Suppressor macrophage (primary cell): ENCODE results near the gene ATN1.

Experiments
- DNase-seq, 4 experiments: peaks; one replicate each; pipeline ENCODE4 v3.0.0-alpha.2; 2020 to 2022

The ATN1 gene

GRCh38 chr12:6957741-6958608 lies 30.2 kb downstream of the ATN1 start:
- DNase-seq, result peak in 1 of 4 experiments; percentile 32

- peak in 3 of 4 experiments; percentile 78 to 90 (median 80) for DNase-seq
Observed at GRCh38 chr12:6958609-6959057, 30.9 kb downstream of the ATN1 start.

DNA sequence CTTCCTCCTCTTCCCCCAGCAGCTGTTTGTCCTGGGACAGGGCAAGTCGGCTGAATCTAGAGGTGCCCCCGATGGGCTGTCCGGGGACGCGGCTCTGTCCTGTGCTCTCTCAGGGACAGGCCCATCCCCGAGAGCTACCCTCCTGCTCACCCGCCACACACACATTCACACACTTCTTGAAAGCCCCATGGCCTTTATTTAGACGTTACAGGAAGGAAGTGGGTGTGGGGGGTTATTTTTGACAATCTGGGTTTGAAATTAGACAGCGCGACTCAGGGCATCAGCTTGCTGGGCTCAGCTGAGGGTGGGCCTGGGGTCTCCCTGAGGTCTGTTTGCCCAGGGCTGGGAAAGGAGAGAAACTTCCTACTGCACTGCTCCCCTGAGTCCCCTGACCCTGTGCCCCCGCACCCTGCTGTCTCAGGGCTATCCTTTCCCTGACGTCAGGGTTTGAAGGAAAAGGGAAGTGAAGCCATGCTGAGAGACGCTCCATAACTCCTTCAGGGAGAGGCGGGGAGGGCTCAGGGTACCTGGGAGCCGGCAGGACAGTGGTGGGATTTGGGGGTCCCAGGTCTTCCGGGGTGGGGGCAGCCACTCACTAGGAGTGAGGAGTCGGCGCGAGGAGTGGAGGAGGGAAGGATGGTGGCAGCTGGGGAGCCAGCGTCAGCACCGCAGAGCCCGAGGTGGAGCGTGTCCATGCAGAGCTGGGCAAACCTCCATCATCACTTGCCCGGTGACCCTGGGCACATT lies 31.5 kb downstream of the ATN1 start:
- peak; percentile 86 to 95 (median 92) for DNase-seq

GRCh38 chr12:6959805-6960592 lies 32.2 kb downstream of the ATN1 start:
- DNase-seq, result no peak

DNA sequence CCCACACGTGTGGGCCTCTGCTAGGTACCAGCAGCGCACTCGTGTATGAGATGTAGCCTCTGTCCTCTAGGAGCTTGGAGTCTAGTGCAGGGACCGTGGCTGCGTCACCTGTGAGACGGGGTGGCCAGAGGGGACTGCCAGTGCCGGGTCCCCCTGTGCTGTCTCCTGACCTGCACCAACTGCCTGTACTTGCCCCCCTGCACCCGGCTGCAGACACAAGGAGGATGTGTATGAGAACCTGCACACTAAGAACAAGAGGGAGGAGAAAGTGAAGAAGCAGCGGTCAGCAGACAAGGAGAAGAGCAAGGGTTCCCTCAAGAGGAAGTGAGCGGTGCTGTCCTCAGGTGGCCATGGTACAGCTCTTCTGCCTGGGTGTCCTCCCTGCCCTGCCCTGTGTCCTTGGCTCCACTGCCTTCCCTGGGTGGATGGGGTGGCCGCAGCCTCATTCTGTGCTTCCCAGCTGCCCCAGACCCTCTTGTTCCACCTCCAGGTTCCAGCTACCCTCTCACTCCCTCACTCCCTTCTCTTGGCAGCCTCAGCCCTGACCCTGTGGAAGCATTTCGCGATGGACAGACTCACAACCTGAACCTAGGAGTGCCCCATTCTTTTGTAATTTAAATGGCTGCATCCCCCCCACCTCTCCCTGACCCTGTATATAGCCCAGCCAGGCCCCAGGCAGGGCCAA lies 33.0 kb downstream of the ATN1 start:
- peak; percentile 63 to 75 (median 70) for DNase-seq

GRCh38 chr12:6961278-6961694 lies 33.5 kb downstream of the ATN1 start:
- peak; percentile 95 to 99 (median 97) for DNase-seq

DNA sequence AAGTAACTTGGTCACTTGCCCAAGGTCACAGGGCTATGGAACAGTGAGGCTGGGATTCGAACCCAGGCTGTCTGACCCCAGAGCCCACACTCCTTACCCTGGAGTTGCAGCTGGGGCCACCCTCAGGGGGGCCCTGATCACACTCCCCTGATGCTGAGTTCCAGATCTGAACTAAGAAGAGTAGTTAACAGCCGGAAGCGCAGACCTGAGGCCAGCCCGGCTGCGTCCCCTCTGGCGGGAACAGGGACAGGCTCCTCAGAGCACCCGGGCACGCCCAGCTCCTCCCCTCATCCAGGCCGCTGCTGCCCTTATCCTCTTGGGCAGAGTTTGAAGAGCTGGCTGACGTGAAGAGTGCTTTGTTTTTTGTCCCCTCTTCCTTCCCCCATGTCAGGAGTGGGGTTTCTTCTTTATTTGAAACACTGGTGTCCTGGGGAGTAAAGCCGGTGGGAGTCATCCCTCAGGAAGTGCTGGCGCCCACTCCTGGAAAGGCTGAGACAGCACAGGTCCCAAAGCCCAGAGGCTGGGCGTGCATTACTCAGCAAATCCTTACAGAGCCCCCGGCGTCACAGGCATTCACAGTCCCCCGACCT lies 34.0 kb downstream of the ATN1 start:
- DNase-seq, result peak; percentile 73 to 89 (median 84)

GRCh38 chr12:6962285-6963015 lies 34.7 kb downstream of the ATN1 start:
- peak in 2 of 4 experiments; percentile 12 to 23 for DNase-seq

DNA sequence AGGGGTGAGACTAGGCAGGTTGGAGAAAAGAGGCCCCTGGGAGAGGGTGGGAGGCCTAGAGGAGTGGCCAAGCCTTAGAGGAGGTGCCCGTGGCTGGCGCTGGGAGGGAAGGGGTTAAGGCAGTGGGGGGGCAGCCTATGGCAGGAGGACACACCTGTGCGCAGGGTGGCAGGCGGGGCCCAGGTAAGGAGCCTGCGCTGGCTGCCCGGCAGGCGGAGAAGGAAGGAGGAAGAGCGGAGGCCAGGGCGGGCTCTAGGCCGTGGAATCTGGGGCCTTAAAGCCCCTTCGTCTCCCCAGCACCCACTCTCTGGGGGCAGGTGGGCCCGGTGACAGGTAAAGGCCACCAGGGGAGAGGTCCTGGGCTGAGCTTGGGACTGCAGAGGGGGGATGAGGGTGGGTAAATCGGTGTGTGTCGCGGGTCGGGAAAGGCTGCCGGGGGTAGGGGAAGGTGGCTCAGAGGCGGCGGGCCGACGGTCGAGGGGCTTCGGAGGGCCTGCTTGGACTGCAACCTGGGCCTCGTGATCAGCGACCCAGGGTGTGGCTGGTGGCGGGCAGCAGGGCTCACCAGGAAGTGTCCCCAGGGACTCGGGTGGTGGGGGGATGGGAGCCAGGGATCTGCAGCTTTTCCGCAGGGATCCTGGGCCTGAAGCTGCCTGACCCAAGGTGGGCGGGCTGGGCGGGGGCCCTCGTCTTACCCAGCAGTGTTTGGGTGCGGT lies 35.4 kb downstream of the ATN1 start:
- peak in 1 of 4 experiments; percentile 11 for DNase-seq

DNA sequence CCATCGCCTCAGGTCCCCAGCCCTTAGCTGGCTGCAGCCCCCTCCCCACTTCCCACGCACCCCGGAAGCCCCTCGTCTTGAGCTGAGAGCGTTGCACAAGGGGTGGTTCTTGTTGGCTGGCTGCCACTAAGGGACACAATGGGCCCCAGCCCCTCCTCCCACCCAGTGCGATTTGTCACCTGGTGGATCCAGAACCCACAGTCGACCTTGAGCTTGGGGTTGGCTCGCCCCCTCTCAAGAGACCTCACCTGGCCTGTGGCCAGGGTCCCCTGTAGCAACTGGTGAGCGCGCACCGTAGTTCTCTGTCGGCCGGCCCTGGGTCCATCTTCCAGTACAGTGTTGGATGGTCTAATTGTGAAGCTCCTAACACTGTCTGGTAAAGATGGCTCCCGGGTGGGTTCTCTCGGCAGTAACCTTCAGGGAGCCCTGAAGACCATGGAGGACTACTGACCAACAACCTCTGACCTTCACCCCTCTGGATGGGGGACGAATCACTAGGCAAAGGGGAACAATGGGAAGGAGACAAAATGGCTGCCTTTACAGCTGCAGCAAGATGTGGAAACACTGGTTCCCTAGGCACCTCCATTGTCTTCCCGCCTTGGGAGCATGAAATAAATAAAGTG lies 36.1 kb downstream of the ATN1 start:
- DNase-seq, result peak in 1 of 4 experiments; percentile 21

DNA sequence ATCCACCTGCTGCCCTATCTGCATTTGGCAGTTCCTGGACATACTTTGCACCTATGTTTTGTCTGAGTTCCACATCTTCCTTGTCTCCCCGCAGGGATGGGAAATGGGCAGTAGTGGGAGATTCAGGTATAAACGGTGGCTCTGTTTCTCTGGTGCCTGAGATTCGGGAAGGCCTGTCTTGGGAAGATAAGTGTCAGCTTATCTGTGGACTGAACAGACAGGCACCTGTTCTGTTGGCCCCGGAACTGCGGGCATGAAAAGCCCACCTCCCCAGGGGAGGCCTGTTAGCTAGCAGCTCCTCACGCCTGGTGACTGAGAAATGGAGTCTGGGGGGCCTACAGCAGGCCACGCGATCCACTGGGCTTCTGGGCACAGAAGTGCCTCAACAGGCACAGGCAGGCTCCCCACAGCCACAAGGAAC lies 36.9 kb downstream of the ATN1 start:
- DNase-seq, result no peak

GRCh38 chr12:6965026-6965661 lies 37.4 kb downstream of the ATN1 start:
- DNase-seq, result peak; percentile 94 to 96 (median 95)

DNA sequence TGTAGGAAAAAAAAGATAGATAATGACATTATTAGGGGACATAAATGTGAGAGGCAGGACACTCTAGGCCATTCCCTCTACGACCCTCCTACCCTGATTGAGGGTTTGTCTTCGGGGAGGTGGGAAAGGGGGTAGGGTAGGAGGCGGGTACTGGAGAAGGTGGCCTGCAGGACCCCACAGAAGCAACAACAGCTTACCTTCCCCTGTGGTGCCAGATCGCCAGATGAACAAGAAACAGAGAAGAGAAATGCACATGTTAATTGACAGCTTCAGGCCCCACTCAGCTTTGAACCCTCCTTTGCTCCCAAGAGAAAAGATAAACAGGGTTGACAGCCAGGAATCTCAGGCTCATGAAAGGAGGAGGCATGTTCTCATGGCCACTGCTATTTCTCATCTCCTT lies 38.0 kb downstream of the ATN1 start:
- DNase-seq, result no peak

GRCh38 chr12:6966351-6966750 lies 38.6 kb downstream of the ATN1 start:
- no peak for DNase-seq

GRCh38 chr12:6967651-6968100 lies 39.9 kb downstream of the ATN1 start:
- DNase-seq, result no peak

GRCh38 chr12:6968426-6968825 lies 40.7 kb downstream of the ATN1 start:
- no peak for DNase-seq

GRCh38 chr12:6970096-6970527 lies 42.4 kb downstream of the ATN1 start:
- DNase-seq, result peak in 3 of 4 experiments; percentile 22 to 49 (median 31)

GRCh38 chr12:6974180-6974579 lies 46.4 kb downstream of the ATN1 start:
- DNase-seq, result no peak
